ENCODE results near the gene EFCAB11. TPM values are rescaled to one million over a fixed set of nuclear protein-coding genes. Genes with fewer than 3 reads are reported as not detected.

The EFCAB11 gene
- total RNA-seq, 2 experiments from 2014 or later, result 10.6 to 13.0 TPM

DNA sequence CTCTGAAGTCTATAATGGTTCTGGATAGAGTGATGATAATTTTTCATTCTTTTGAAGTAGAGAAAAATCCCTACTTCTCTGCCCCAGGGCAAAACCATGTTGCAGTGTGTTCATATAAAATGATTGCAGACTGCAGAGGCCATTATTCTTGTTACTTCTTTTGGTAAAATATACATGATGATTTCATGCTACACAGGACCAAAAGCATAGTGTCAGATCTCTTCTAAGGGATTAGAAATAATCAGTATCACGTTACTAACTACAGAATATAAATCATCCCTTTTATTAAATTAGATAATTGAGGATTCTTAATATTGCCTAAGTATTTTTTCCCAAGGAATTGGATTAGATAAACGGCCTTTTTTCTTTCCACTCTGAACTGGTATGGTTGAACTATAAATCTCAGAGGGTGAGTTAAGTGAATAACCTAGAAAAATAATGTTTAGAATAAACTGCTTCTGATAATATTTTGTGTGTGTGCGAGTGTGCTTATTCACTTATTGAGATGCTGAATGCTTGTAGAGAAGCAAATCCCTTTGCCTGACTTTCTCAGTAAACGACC lies 156.2 kb downstream of the EFCAB11 start:
- POLR2A ChIA-PET, result no interaction called here
- CTCF ChIA-PET, result no interaction called here

DNA sequence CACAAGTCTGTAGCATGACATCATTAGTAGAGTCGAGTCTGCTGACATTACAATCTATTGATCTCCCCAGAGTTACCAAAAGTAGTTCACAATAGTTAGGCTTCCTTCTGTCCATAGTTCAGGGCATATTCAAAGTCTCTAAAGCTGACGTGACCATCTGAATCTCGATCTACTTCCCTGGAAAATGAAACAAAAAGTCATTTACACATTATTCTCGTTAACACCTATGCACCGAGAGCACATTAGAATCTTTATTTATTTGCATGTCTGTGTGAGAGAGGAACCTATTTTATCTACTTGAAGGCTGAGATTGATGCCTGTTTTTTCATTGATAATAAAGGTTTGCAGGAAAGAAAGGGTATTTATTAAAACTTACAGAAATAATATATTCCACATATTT lies 157.4 kb downstream of the EFCAB11 start:
- POLR2A ChIA-PET, result no interaction called here
- CTCF ChIA-PET, result no interaction called here

GRCh38 chr14:89794096-89794495 lies 160.4 kb downstream of the EFCAB11 start:
- ChIA-PET POLR2A (no interaction called here), CTCF (no interaction called here)

DNA sequence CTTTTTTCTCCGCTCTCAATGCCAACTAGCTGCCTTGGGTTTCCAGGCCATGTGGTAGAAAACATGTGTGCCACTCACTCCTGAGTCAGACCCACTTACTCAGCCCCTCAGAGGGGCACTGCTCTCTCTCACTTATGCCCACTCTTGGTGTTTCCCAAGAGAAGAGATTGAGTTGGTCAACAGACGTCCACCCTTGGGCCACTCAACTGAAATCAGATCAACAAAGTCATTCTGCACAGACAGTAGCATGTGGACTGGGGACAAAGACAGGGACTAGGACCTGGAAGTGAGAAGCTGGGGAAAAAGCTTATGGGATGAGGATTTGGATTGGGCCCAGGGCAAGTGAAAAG lies 161.2 kb downstream of the EFCAB11 start:
- POLR2A ChIA-PET, result no interaction called here
- CTCF ChIA-PET, result no interaction called here

- ChIA-PET POLR2A (no interaction called here), CTCF (no interaction called here)
Observed at GRCh38 chr14:89792489-89793366, 161.8 kb downstream of the EFCAB11 start.

GRCh38 chr14:89787525-89787924 lies 167.0 kb downstream of the EFCAB11 start:
- ChIA-PET POLR2A (no interaction called here), CTCF (no interaction called here)

GRCh38 chr14:89781046-89781445 lies 173.5 kb downstream of the EFCAB11 start:
- ChIA-PET CTCF (no interaction called here), POLR2A (no interaction called here)

GRCh38 chr14:89779707-89780106 lies 174.8 kb downstream of the EFCAB11 start:
- ChIA-PET CTCF (no interaction called here), POLR2A (no interaction called here)

- POLR2A ChIA-PET, result no interaction called here
- CTCF ChIA-PET, result interaction anchor here (1.2 kb wide), 1 partner anchor 73 kb away, joined by 3 read pairs; no protein-coding TSS in a partner anchor
Observed at GRCh38 chr14:89775946-89776345, 178.6 kb downstream of the EFCAB11 start.

DNA sequence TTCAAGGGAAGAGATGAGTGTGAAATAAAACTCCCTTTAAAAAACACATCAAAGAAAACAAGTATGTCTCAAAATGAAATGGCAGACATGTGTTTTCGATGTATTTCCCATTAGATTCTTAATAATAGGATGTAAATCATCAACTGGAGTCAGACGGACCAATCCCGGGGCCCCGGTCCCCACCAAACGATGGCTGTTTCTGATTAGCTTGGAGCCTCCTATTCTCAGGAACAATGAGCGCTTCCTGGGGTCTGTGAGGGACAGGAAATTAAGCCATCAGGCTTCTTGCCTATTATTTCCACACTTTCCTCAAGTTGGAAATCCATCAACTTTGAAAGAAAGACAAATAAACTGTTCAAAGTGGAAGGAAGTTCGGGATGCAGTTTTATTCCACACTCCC lies 179.4 kb downstream of the EFCAB11 start:
- ChIA-PET CTCF (no interaction called here), POLR2A (no interaction called here)

DNA sequence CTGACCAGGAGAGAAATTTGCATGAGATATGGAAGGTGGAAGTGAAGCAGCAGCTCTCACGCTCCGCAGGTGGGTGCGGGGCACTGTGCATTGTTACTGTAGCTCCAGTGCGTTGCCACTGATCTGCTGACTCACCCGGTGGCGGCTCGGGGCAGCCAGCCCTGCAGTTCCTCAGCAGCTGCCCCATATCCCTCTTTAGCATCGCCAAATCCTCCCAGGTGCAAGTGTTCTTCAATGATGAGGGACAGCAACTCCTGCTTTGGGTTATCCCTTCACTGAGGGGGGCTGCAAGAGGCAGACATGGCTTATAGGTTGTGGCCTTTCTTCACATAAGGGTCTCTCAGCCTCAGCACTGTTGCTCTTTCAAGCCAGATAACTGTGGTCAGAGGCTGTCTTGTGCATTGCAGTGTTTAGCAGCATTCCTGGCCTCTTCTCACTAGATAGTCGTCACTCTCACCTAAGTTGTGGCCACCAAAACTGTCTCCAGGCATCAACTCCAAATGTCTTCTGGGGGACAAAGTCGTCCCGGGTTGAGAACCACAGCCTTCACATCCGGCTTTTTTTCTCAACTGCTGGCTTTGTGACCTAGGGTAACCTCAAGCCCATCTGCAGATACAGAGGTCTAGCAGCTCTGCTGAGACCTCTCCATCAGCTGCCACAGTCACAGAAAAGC lies 180.8 kb downstream of the EFCAB11 start:
- CTCF ChIA-PET, result no interaction called here
- POLR2A ChIA-PET, result no interaction called here

- POLR2A ChIA-PET, result no interaction called here
- CTCF ChIA-PET, result no interaction called here
Observed at GRCh38 chr14:89773151-89773550, 181.4 kb downstream of the EFCAB11 start.

GRCh38 chr14:89771251-89771650 lies 183.3 kb downstream of the EFCAB11 start:
- POLR2A ChIA-PET, result no interaction called here
- CTCF ChIA-PET, result interaction anchor here (0.6 kb wide), 1 partner anchor 37 kb away, joined by 4 read pairs; no protein-coding TSS in a partner anchor

DNA sequence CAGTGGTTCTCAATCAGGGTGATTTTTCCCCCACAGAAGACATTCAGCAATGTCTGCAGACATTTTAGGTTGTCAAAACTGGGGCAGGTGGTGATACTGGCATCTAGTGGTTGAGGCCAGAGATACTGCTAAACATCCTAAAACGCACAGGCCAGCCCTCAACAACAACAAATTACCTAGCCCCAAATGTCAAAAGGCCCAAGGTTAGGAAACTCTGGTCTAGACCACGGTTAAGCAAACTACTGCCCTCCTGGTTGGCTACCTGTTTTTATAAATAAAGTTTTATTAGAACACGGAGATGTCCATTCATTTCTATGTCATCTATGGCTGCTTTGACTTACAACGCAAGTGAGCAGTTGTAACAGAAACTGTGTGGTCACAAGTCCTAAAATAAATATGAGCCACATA lies 186.7 kb downstream of the EFCAB11 start:
- POLR2A ChIA-PET, result interaction anchor here (0.7 kb wide), 1 partner anchor 343 kb away, joined by 3 read pairs; no protein-coding TSS in a partner anchor
- CTCF ChIA-PET, result interaction anchor here (0.9 to 1.0 kb wide), 2 partner anchors 65 to 87 kb away, joined by 3 read pairs; no protein-coding TSS in a partner anchor

- CTCF ChIA-PET, result interaction anchor here (0.9 to 1.0 kb wide), 2 partner anchors 64 to 86 kb away, joined by 3 read pairs; no protein-coding TSS in a partner anchor
Observed at GRCh38 chr14:89767131-89767530, 187.4 kb downstream of the EFCAB11 start.

GRCh38 chr14:89765346-89765745 lies 189.2 kb downstream of the EFCAB11 start:
- CTCF ChIA-PET, result no interaction called here
- POLR2A ChIA-PET, result no interaction called here

More at GRCh38 chr14:89767131-89767530, 187.4 kb downstream of the EFCAB11 start:
- POLR2A ChIA-PET, result interaction anchor here (0.7 kb wide), 1 partner anchor 342 kb away, joined by 3 read pairs; no protein-coding TSS in a partner anchor

DNA sequence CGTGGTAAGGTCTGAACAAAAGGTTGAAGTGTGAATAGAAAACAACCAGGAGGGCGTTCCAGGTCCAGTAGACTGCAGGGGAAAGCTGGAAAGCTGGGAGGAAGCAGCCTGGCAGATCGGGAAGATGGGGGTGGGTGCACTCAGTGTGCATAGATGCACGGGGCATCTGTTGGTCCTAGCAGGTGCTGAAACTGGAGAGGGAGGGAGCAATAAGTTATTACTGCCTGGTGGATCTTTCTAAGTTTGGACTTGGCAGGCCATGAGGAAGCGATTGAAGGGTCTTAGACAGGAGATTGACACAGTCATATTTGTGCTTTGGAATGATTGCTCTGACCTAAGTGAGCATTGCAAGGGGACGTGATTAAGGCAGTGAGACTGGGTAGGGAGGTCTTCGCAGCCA lies 194.4 kb downstream of the EFCAB11 start:
- POLR2A ChIA-PET, result no interaction called here
- CTCF ChIA-PET, result interaction anchor here (0.6 kb wide), 1 partner anchor 66 kb away, joined by 3 read pairs; no protein-coding TSS in a partner anchor

DNA sequence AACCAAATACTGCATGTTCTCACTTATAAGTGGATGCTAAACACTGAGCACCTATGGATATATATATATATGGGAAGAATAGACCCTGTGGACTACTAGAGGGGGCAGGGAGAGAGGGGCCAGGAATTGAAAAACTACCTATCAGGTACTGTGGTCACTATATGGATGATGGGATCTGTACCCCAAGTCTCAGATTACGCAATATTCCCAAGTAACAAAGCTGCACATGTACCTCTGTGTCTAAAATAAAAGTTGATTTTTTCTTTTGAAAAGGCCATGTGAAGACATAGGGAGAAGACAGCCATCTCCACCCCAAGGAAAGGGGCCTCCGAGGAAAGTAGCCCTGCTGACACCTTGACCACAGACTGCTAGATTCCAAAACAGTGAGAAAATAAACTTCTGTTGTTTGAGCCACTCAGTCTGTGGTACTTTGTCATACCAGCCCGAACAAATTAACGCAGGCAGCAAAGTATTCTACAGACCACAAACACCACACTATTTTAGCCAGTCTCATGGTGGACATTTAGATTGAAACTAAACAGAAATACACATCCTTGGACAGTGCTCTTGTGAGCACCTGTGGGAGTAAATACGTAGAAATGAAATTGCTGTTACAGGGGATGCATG lies 197.1 kb downstream of the EFCAB11 start:
- CTCF ChIA-PET, result interaction anchor here (0.7 kb wide), 1 partner anchor 160 kb away, joined by 3 read pairs; no protein-coding TSS in a partner anchor

DNA sequence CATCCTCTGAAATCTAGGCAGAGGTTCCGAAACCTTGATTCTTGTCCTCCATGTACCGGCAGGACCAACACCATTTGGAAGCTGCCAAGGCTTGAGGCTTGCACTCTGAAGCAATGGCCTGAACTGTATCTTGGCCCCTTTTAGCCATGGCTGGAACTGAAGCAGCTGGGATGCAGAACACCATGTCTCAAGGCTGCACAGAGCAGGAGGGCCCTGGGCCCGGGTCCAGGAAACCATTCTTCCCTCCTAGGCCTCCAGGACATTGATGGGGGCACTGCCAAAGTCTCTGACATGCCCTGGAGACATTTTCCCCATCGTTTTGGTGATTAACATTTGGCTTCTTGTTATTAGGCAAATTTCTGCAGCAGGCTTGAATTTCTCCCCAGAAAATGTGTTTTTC lies 198.7 kb downstream of the EFCAB11 start:
- CTCF ChIA-PET, result no interaction called here
- POLR2A ChIA-PET, result no interaction called here

More for the DNA sequence above, 197.1 kb downstream of the EFCAB11 start:
- POLR2A ChIA-PET, result no interaction called here

DNA sequence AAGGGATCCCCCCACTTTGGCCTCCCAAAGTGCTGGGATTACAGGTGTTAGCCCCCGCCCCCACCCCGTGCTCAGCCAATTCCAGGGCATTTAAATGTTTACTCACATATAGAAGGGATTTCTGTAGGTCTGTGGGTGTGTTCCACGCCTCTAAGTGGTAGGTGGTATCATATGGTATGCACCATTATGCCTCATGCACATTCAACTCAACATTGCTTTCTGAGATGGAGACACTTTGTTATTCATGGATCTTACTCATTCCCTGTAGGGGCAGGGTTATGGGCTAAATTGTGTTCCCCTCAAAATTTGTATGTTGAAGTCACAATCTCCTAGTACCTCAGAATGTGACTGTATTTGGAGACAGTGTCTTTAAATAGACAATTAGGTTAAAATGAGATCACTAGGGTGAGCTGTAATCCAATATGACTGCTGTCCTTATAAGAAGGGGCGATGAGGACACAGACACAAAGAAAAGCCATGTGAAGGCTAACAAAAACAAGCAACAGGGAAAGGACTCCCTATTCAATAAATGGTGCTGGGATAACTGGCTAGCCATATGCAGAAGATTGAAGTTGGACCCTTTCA lies 200.6 kb downstream of the EFCAB11 start:
- POLR2A ChIA-PET, result no interaction called here
- CTCF ChIA-PET, result no interaction called here
